HFF-Myc (cell line): ENCODE data around the gene SIGLEC9.

ENCODE experiments used
- DNase-seq: peaks from one replicate; pipeline ENCODE4 v3.0.0-alpha.2; 2011; ENCODE audit warnings: low read depth; ENCODE audit errors: extremely low read depth
- H3K4me3 ChIP-seq: replicated peaks from 2 replicates; pipeline ENCODE4 v1.5.1; 2011; ENCODE audit warnings: low read depth, mild to moderate bottlenecking, control low read depth, low read length
- TF ChIP-seq, protein P1 (sequence below): IDR thresholded peaks from 2 replicates; pipeline ENCODE4 v1.5.1; 2012; ENCODE audit warnings: mild to moderate bottlenecking, low read depth, low read length, control low read depth; ENCODE audit errors: missing control alignments

The SIGLEC9 gene

DNA sequence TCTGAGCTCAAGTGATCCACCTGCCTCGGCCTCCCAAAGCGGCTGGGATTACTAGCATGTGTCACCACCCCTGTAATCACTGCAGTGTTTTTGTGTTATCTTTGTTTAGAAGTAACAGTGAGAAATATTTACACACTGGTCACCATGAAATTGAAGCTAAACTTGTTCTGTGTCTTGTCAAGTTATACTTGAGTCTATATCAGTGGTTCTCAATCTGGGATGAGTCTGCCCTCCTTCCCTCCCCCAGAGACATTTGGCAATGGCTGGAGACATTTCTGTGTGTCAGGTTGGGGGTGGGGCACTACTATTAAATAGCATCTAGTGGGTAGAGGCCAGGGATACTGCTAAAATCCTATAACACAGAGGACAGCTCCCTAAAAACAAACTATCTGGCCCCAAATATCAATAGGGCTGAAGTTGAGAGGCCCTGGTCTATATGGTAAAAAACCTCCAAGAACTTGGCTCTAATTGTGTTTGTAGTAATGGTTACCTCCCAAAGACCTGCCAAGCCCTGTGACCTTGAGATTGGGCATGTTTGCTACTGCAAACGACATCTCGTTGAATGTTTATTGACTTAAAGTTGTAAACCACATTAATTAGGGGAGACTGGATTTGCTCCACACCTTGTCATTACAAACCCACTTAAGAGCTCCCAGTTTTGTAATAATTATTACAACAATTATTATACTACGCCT is 23.4 kb upstream of the SIGLEC9 start:
- no peak overlapping the region for H3K4me3 ChIP-seq
- TF ChIP-seq, protein P1, sequence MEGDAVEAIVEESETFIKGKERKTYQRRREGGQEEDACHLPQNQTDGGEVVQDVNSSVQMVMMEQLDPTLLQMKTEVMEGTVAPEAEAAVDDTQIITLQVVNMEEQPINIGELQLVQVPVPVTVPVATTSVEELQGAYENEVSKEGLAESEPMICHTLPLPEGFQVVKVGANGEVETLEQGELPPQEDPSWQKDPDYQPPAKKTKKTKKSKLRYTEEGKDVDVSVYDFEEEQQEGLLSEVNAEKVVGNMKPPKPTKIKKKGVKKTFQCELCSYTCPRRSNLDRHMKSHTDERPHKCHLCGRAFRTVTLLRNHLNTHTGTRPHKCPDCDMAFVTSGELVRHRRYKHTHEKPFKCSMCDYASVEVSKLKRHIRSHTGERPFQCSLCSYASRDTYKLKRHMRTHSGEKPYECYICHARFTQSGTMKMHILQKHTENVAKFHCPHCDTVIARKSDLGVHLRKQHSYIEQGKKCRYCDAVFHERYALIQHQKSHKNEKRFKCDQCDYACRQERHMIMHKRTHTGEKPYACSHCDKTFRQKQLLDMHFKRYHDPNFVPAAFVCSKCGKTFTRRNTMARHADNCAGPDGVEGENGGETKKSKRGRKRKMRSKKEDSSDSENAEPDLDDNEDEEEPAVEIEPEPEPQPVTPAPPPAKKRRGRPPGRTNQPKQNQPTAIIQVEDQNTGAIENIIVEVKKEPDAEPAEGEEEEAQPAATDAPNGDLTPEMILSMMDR = no peak
- no peak for DNase-seq

- TF ChIP-seq, protein P1 = no peak
- H3K4me3 ChIP-seq = no peak overlapping the region
- DNase-seq = no peak
Measured at GRCh38 chr19:51102991-51103390, 21.7 kb upstream of the SIGLEC9 start.

- no peak overlapping the region for H3K4me3 ChIP-seq
- TF ChIP-seq, protein P1 = no peak
- DNase-seq = no peak
Measured at GRCh38 chr19:51103926-51104341, 20.8 kb upstream of the SIGLEC9 start.

- TF ChIP-seq, protein P1 = no peak
- no peak for DNase-seq
- peak overlapping the region; percentile 89 for H3K4me3 ChIP-seq
Measured at GRCh38 chr19:51107406-51108065, 17.2 kb upstream of the SIGLEC9 start.

DNA sequence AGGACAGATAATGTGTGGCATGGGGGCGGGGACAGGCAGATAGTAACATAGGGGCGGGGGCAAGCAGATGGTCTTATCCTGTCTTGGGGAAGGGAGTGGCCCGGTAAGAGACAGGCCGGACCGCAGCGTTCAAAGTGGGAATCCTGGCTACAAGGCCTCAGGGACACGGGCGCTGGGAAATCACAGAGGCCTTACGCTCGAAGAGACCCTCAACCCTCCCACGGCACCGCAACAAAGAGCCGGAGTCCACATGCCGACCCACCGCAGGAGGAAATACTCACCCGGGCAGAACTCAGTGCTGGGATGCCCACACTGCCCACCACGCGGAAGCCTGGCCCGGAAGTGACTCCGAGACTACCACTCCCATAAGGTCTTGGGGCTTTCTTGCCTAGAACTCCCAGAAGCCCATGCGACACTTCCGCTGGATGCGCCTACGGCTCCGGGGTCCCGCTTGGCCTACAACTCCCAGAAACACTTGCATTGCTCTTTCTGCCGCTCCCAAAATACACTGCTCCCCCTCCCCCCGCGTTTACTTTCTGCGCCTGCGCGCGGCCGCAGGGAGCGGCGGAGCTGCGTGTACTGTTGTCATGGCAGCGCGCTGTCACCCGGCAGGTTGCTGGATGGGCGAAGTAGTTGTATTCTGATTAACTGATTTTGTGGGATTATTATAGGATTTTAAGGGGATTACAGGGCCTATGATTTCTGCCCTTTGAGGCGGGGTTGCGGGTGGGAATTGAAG is 16.5 kb upstream of the SIGLEC9 start, which contains the start of gene CTU1:
TSS of gene CTU1 (minus strand) at position 344 of the 739 bp plus-strand sequence. CDS start 3,840 bp downstream, outside the sequence.
- DNase-seq = peak; percentile 99
- H3K4me3 ChIP-seq = peak within 1 kb of the TSS; percentile 89
- TF ChIP-seq, protein P1 = no peak

- TF ChIP-seq, protein P1 = no peak
- H3K4me3 ChIP-seq = peak overlapping the region; percentile 89
- DNase-seq = no peak
Measured at GRCh38 chr19:51108805-51109146, 15.9 kb upstream of the SIGLEC9 start.
